HCT116 (cell line): Measurements from ENCODE around the gene ASB3. TPM values are rescaled to one million over a fixed set of nuclear protein-coding genes. Genes with fewer than 3 reads are reported as not detected.

ENCODE experiments used
- ATAC-seq: fragments of 200-7000 bp; cut with Tn5 transposase; 2 replicates; pipeline ENCODE4 v1.9.1; 2020; ENCODE audit warnings: mild to moderate bottlenecking, moderate library complexity
- BruUV-seq: library from RNA; stranded (reverse); fragments of 400-500 nt; replicated peaks from 2 replicates; lab custom pipeline; 2021; lab: Mats Ljungman, UMichigan
- CTCF ChIA-PET: fragments of 300-600 bp; sonication (Branson Sonifier 250); formaldehyde crosslinking; loops from one replicate; lab custom pipeline; 2021; ENCODE audit warnings: antibody characterized with exemption; lab: Charles Lee
- POLR2A ChIA-PET: fragments of 300-600, 350-600 bp; sonication (Branson Sonifier 250); formaldehyde crosslinking; loops from one replicate; lab custom pipeline; 2021; ENCODE audit warnings: antibody characterized with exemption; lab: Charles Lee
- RAD21 ChIA-PET, 2 experiments: fragments of 300-600 bp; sonication (Branson Sonifier 250); formaldehyde crosslinking; loops; one replicate each; lab custom pipeline; 2023; ENCODE audit warnings: low total read pairs in 2 of 2; ENCODE audit not compliant: uncharacterized antibody in 2 of 2, unreplicated experiment in 2 of 2, low non-redundant PET in 1 of 2; lab: Charles Lee
- DNase-seq: peaks from one replicate; pipeline ENCODE4 v3.0.0-alpha.2; 2010; ENCODE audit warnings: low read depth, low spot score
- H2AFZ ChIP-seq: fragments of 200-600 bp; shearing (Covaris generic), sonication (generic); 2 replicates; pipeline ENCODE4 v1.6.1; 2017; ENCODE audit warnings: low read depth, mixed run types, mixed read lengths, antibody characterized with exemption, low read length; ENCODE audit not compliant: poor library complexity, severe bottlenecking
- H3K27ac ChIP-seq: 2 replicates; pipeline ENCODE4 v1.5.1; 2012; ENCODE audit warnings: low read depth, low read length
- H3K27me3 ChIP-seq: fragments of 200-600 bp; sonication (generic); 2 replicates; pipeline ENCODE4 v1.6.1; 2016; ENCODE audit warnings: mixed run types, low read length, mixed read lengths; ENCODE audit not compliant: insufficient read depth
- H3K36me3 ChIP-seq, 2 experiments: fragments of 200-500 bp in 1 of 2; fragments of 200-600 bp in 1 of 2; sonication (Bioruptor generic) in 1 of 2; sonication (generic) in 1 of 2; 2 replicates each; pipeline versions ENCODE4 v1.5.1 to v1.6.1; 2014 to 2016; ENCODE audit warnings: low read length in 2 of 2, inconsistent platforms in 1 of 2, mixed read lengths in 1 of 2, mixed run types in 1 of 2; ENCODE audit not compliant: insufficient read depth in 2 of 2, control insufficient read depth in 1 of 2
- H3K4me1 ChIP-seq, 2 experiments: fragments of 200-600 bp in 1 of 2; sonication (generic) in 1 of 2; 2 replicates each; pipeline versions ENCODE4 v1.5.1 to v1.6.1; 2012 to 2017; ENCODE audit warnings: low read length in 2 of 2, inconsistent platforms in 1 of 2, mild to moderate bottlenecking in 1 of 2, mixed read lengths in 1 of 2, mixed run types in 1 of 2, moderate library complexity in 1 of 2; ENCODE audit not compliant: insufficient read depth in 2 of 2, control insufficient read depth in 1 of 2
- H3K4me2 ChIP-seq: fragments of 200-600 bp; sonication (generic); 2 replicates; pipeline ENCODE4 v1.6.1; 2017; ENCODE audit warnings: mixed run types, low read length, mixed read lengths
- H3K4me3 ChIP-seq, 2 experiments: fragments of 200-600 bp in 1 of 2; sonication (generic) in 1 of 2; replicated peaks in 1 of 2; 2 replicates each; pipeline ENCODE4 v1.5.1; 2011 to 2016; ENCODE audit warnings: low read length in 2 of 2, control low read depth in 1 of 2, low read depth in 1 of 2, mild to moderate bottlenecking in 1 of 2, mixed read lengths in 1 of 2, mixed run types in 1 of 2
- H3K79me2 ChIP-seq: fragments of 200-600 bp; sonication (generic); 2 replicates; pipeline ENCODE4 v1.6.1; 2017; ENCODE audit warnings: mild to moderate bottlenecking, mixed run types, low read length, moderate library complexity, mixed read lengths; ENCODE audit not compliant: insufficient read depth
- H3K9ac ChIP-seq: fragments of 200-600 bp; sonication (generic); 2 replicates; pipeline ENCODE4 v1.6.1; 2016; ENCODE audit warnings: low read length, mixed read lengths
- H3K9me2 ChIP-seq: fragments of 200-600 bp; sonication (generic), shearing (Covaris generic); 2 replicates; pipeline ENCODE4 v1.6.1; 2017; ENCODE audit warnings: mixed run types, mild to moderate bottlenecking, moderate library complexity; ENCODE audit not compliant: insufficient read depth
- H3K9me3 ChIP-seq, 2 experiments: fragments of 200-500 bp in 1 of 2; fragments of 200-600 bp in 1 of 2; sonication (Bioruptor generic) in 1 of 2; sonication (generic) in 1 of 2; 2 replicates each; pipeline ENCODE4 v1.6.1; 2014 to 2017; ENCODE audit warnings: low read length in 2 of 2, mixed read lengths in 2 of 2, inconsistent platforms in 1 of 2, low read depth in 1 of 2, mild to moderate bottlenecking in 1 of 2, mixed run types in 1 of 2, moderate library complexity in 1 of 2; ENCODE audit not compliant: control insufficient read depth in 1 of 2, insufficient read depth in 1 of 2
- H4K20me1 ChIP-seq: fragments of 200-600 bp; sonication (generic), shearing (Covaris generic); 2 replicates; pipeline ENCODE4 v1.6.1; 2017; ENCODE audit warnings: mixed run types, mild to moderate bottlenecking, moderate library complexity; ENCODE audit not compliant: insufficient read depth
- ELF1 ChIP-seq: IDR thresholded peaks from 2 replicates; pipeline ENCODE4 v1.6.1; 2012; ENCODE audit warnings: low read depth, borderline replicate concordance
- EZH2 ChIP-seq: fragments of 200-600 bp; sonication (generic); IDR thresholded peaks from 2 replicates; pipeline ENCODE4 v1.6.1; 2017; ENCODE audit warnings: antibody characterized with exemption, mixed run types
- EZH2phosphoT487 ChIP-seq: fragments of 200-600 bp; IDR thresholded peaks from 2 replicates; pipeline ENCODE4 v1.6.1; 2018; ENCODE audit warnings: antibody characterized with exemption, borderline replicate concordance
- JUND ChIP-seq: IDR thresholded peaks from 2 replicates; pipeline ENCODE4 v1.6.1; 2012
- POLR2A ChIP-seq: IDR thresholded peaks from 2 replicates; pipeline ENCODE4 v1.7.0; 2011; ENCODE audit warnings: borderline replicate concordance; ENCODE audit not compliant: insufficient read depth, insufficient read length; ENCODE audit errors: extremely low read depth
- POLR2AphosphoS5 ChIP-seq: IDR thresholded peaks from 2 replicates; pipeline ENCODE4 v1.6.1; 2011; ENCODE audit warnings: mild to moderate bottlenecking, low read depth, low read length, moderate library complexity
- RAD21 ChIP-seq: IDR thresholded peaks from 2 replicates; pipeline ENCODE4 v1.6.1; 2012; ENCODE audit warnings: low read depth, mild to moderate bottlenecking
- SIN3A ChIP-seq: IDR thresholded peaks from 2 replicates; pipeline ENCODE4 v1.6.1; 2012; ENCODE audit warnings: low read depth
- ZNF274 ChIP-seq: fragments of 200-500 bp; sonication (Bioruptor generic); IDR thresholded peaks from 2 replicates; pipeline ENCODE4 v1.6.1; 2014; ENCODE audit warnings: mild to moderate bottlenecking, low read depth, low read length, inconsistent platforms
- intact Hi-C: fragments of 100-400 bp; cut with micrococcal nuclease; formaldehyde crosslinking; loops from 2 replicates; pipeline ENCODE4 v1.10.0; 2022
- total RNA-seq: library from RNA; stranded (reverse); gene quantifications from one replicate; pipeline ENCODE4 v1.2.1, GENCODE V29; 2021; ENCODE audit not compliant: unreplicated experiment
- TF ChIP-seq, protein P1 (sequence below): IDR thresholded peaks from 2 replicates; pipeline ENCODE4 v1.6.1; 2011; ENCODE audit warnings: mild to moderate bottlenecking, low read length, moderate library complexity; ENCODE audit not compliant: insufficient replicate concordance; ENCODE audit errors: extremely low read depth

ASB3 gene
- total RNA-seq, 1 experiment from 2014 or later: 17.3 TPM

DNA sequence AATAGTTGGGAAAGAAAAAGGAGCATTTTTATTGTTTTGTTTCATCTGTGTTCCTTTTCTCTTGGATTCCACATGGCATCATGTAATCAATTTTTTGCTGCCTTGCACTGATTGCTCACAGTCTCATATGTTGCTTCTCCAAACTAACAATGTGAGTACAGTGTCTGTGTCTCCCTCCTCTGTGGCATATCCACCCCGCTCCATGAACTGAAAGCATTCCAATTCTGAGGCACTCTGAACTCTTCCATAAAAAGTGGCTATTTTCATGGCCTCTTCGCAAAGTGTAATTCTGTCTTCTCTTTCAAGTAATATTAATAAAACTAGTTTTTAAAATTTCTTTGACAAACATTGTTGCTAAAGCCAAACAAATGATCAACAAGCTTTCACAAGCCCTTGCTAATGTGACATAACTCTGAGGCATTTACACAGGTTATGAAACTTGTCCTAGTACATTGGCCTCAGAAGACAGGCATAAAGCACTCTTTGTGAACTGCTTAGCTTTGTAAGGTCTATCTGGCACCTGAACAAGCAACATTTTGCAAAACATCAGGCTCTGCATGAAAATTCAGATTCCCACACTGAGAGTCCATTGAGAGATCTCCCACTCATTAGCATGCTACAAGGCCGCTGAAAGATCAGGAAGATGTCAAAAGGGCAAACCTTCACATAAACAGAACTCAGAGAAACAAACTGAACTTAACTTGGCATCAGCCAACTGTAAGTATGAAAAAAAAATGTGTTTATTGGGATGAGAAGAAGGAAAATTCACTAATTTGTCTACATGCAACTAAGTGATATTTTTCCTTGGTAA, 40.0 kb upstream of the ASB3 start:
- ChIA-PET CTCF (no interaction called here), RAD21 (no interaction called here)
- Histone ChIP-seq H3K79me2 (no peaks in the 10 kb centered on the region), H3K9me2 (no peaks in the 10 kb centered on the region), H3K27me3 (no peaks in the 10 kb centered on the region), H2AFZ (no peak overlapping the region), H3K36me3 (no peaks in the 10 kb centered on the region), H3K4me3 (no peak overlapping the region), H3K9ac (no peak overlapping the region)
- no TSS peak for BruUV-seq
- no peak for TF ChIP-seq RAD21
- TF ChIP-seq SIN3A: no peak
- TF ChIP-seq EZH2phosphoT487: no peak
- TF ChIP-seq ELF1: no peak
- no peak for TF ChIP-seq ZNF274
- TF ChIP-seq POLR2A: no peak
- TF ChIP-seq POLR2AphosphoS5: no peak
- TF ChIP-seq, all 23 proteins: peak for 0
- H4K20me1 ChIP-seq: no peaks in the 10 kb centered on the region
- no peak for DNase-seq
- no peak overlapping the region for H3K27ac ChIP-seq
- intact Hi-C loops: no loop called here
- POLR2A ChIA-PET: no interaction called here
- no peaks in the 10 kb centered on the region for H3K9me3 ChIP-seq
- no peak for ATAC-seq
- H3K4me1 ChIP-seq: no peaks in the 10 kb centered on the region
- no peak overlapping the region for H3K4me2 ChIP-seq

DNA sequence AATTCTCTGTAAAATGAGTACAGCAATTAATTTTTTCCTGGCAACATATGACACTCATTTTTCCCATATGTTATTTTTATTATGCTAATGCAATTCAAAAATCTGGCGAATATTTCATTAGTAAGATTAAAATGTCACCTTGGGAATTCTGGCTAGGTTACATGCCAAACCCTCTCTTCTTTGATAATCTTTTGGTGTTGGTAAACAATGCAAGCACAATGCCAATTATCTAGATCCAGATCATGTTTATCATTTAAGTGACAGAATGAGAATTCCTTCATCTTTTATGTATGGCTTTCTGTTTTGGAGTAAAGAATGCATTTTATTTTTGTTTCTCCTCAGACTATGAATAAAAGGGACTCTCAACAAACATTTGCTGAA, 39.3 kb upstream of the ASB3 start:
- Histone ChIP-seq H3K27ac (no peak overlapping the region), H3K9ac (no peak overlapping the region), H3K79me2 (no peaks in the 10 kb centered on the region), H3K9me3 (no peaks in the 10 kb centered on the region), H3K4me3 (no peak overlapping the region), H4K20me1 (no peaks in the 10 kb centered on the region), H3K4me1 (no peaks in the 10 kb centered on the region), H3K4me2 (no peak overlapping the region), H3K9me2 (no peaks in the 10 kb centered on the region), H3K36me3 (no peaks in the 10 kb centered on the region), H2AFZ (no peak overlapping the region), H3K27me3 (no peaks in the 10 kb centered on the region)
- ChIA-PET CTCF (no interaction called here), POLR2A (no interaction called here), RAD21 (no interaction called here)
- TF ChIP-seq POLR2AphosphoS5: no peak
- no peak for TF ChIP-seq EZH2
- TF ChIP-seq, protein P1, sequence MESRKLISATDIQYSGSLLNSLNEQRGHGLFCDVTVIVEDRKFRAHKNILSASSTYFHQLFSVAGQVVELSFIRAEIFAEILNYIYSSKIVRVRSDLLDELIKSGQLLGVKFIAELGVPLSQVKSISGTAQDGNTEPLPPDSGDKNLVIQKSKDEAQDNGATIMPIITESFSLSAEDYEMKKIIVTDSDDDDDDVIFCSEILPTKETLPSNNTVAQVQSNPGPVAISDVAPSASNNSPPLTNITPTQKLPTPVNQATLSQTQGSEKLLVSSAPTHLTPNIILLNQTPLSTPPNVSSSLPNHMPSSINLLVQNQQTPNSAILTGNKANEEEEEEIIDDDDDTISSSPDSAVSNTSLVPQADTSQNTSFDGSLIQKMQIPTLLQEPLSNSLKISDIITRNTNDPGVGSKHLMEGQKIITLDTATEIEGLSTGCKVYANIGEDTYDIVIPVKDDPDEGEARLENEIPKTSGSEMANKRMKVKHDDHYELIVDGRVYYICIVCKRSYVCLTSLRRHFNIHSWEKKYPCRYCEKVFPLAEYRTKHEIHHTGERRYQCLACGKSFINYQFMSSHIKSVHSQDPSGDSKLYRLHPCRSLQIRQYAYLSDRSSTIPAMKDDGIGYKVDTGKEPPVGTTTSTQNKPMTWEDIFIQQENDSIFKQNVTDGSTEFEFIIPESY: no peak
- TF ChIP-seq RAD21: no peak
- no peak for TF ChIP-seq ZNF274
- no peak for TF ChIP-seq JUND
- no peak for TF ChIP-seq EZH2phosphoT487
- BruUV-seq: no TSS peak
- ATAC-seq: no peak
- no peak for DNase-seq
- intact Hi-C loops: no loop called here
